HG03108 (cell line): Measurements from ENCODE around the gene CYBB.
"Not testable (repeated sequence)": the region's sequence is repeated elsewhere in the genome, so short reads cannot be mapped to it uniquely, and the experiment has no call there.

Source experiments
- ATAC-seq: cut with Tn5 transposase; IDR thresholded peaks from one replicate; pipeline ENCODE4 v1.9.1; 2021; ENCODE audit warnings: moderate library complexity; ENCODE audit not compliant: unreplicated experiment

CYBB gene

DNA sequence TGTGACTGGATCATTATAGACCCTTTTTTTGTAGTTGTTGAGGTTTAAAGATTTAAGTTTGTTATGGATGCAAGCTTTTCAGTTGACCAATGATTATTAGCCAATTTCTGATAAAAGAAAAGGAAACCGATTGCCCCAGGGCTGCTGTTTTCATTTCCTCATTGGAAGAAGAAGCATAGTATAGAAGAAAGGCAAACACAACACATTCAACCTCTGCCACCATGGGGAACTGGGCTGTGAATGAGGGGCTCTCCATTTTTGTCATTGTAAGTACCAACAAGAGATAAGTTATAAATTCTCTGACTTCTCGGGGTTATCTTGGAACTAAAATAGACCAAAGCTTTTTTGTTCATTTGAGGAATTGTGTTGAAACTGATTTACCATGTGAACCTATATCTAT, at the start of gene CYBB:
TSS of gene CYBB (plus strand) at position 203 of the 400 bp plus-strand sequence. CDS start at position 222, 19 bp downstream.
- ATAC-seq: peak; percentile 32

DNA sequence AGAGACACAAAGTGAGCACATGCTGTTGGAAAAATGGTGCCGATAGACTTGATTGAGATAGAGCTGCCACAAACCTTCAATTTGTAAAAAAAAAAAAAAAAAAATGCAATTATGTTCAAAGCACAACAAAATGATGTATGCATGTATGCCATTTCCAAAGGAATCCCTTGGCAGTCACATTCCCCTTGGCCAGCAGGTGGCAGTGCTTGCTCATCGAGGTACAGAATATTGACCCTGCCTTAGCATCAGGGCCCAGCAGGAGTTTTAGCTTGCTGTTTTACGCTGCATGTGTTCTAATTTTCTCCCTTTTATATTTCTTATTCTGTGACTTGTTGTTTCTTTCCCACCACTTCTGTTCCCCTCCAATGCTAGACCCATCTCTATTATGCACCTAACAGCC, 34.5 kb upstream of the CYBB start:
- ATAC-seq: no peak

DNA sequence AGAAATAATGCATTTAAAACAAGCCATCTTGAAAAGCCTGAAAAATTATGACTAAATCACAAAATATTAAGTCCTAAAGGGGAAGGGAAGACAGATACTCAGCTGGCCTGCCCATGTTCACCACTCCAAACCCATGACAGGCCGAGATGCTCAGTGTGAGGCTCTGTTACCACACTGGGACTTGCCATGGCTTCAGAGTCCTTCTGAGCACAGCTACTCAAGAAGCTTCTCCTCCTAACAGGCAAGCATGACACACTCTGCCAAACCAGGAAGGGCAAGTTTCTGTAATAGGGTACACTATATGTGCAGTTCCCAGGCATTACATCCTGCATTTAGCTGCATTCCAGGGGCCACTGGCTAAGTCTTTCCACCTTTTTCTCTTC, 34.0 kb upstream of the CYBB start:
- peak; percentile 30 for ATAC-seq

DNA sequence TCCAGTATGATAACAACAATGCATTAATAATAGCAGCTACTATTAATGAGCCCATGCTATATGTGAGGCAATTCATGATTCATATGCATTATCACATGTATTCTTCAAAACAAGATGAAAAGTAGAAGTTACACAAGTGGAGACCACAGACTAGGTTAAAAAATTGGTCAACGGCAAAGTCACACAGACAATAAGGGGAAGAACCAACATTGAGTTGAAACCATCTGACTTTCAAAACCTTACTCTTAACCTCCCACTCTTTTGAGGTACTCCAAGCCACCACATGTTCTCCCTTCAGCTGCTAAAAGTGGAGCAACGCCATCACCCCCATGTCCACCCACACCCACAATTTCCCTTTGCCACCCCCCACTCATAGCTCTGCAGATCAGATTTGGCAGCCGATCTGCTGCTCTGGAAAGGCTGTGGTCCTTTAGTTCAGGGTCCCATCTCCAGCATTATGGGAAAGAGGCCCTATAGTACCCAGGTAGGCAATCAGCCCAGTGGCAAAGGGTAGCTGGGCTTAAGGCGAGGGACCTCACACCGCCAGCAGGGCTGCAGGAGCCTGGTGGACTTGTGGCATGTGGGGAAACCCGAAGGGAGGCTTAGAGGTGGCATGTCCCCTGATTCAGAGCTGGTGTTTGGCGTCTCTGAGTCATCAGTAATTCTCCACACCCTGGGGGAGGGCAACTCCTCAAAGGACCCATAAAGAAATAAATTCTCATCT, 33.5 kb upstream of the CYBB start:
- ATAC-seq: peak; percentile 87

DNA sequence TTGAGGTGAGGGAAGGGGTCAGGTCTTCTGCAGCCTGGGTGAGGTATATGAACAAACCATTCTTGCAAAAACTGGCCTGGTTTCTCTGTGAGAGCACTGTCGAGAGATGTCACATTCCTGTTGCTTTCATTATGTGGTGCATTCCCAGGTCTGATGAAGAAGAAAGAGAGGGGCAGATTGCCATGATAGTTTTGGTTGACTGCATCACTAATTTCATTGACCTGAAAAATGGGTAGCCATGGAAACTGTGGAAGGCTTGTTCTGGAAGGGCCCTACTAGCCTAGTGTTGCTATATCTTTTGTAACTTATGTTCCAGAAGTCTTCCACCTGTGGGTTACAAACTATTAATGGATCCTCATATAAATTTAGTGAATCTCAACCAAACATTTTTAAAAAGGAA, 32.9 kb upstream of the CYBB start:
- ATAC-seq: peak; percentile 2

DNA sequence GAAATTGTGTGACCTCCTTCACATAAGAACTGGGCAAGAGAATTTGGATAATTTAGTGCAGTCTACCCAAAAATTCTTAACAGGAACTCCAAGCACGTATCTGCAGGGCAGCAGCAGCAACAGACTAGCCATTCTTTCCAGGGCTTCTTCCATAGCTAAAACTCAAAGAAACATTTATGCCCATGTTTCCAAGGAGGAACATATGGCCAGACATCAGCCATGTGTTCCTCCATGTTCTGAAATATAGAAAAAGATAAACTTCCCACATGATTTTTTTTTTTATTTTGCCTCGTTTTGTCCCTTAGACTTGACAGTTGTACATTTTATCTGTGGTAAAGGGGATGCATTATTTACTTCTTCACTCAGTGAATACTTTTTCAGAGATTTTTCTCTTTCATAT, 27.6 kb upstream of the CYBB start:
- ATAC-seq: no peak

DNA sequence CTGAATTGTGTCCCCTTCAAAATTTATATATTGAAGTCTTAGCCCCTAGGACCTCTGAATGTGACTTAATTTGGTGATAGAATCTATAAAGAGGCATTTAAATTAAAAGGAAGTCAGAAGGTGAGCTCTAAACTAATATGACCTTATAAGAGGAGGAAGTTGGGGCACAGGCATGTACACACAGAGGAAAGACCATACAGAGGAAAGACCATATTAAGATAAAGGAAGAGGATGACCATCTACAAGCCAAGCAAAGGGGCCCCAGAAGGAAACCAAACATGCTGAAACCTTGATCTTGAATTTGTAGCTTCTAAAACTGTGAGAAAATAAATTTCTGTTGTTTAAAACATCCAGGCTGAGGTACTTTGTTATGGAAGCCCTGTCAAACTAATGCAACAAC, 26.9 kb upstream of the CYBB start:
- no peak for ATAC-seq

DNA sequence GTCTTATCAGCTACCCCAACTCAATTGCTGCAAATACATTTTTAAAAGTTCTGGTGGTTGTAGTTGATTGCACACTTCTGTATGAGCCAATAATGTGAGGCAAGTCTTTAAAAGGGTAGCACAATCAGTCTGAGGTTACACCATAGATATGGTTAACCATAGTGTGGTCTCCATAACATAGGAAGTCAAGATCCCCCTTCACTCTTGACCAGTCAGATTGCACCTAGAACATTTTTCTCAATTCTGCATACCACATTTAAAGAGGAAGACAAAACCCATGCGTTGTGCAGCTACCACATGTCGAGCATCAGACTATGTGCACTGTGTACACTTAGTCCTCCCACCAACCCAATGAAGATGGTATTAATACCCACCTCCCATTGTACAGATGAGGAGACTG, 26.5 kb upstream of the CYBB start:
- no peak for ATAC-seq

DNA sequence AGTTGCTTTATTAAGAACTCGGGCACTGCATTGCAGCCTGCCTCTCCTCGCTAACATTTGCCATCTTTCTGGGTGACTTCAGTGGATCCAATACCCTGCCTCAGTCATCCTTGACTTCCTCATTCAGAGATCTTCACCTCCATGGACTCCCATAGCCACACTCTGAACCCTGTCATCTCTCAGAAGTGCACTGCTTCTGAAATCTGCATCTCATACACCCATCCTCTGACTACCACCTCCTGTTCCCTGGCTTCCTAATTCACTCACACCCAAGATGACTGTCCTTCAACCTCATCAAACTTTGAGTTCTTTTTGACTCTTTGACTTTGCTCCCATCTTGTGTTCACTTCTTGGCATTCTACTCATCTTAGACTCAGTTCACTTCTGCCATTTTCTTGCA, 25.3 kb upstream of the CYBB start:
- peak; percentile 7 for ATAC-seq

DNA sequence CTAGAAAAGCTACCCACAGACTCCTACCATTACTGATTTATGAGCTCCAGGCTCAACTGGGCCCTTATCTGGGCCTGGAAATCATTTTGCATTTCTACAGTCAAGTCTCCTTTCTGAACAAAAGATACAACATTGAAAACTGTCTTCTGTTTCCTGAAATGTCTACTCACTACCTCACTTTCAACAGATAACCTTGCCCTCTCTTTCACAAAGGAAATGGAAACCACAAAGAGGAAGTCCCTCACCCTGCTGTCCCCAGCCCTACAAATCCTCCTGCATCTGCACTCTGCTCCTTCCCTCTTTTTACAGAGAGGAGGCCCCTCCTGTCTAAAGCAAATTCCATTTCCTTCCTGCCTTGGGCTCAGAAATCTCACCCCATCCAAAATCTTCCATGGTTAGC, 24.8 kb upstream of the CYBB start:
- ATAC-seq: peak; percentile 94

DNA sequence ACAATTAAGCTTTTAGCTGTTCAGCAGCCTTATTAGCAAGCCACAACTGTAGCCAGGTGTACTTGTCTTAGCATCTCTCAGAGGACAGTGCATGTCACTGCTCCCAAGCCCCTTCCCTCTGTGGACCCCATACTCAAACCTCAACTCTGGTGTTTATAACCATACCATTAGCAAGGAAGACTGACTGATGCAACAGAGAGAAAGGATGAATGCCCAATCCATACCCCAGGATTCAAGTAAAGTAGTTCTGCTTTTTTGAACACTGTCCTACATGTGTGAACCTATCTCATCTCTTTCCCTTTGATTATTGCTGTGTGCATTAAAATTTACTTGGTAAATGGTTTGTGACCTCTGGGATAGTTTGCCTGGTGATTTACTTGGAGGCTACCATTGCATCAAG, 22.8 kb upstream of the CYBB start:
- ATAC-seq: no peak

DNA sequence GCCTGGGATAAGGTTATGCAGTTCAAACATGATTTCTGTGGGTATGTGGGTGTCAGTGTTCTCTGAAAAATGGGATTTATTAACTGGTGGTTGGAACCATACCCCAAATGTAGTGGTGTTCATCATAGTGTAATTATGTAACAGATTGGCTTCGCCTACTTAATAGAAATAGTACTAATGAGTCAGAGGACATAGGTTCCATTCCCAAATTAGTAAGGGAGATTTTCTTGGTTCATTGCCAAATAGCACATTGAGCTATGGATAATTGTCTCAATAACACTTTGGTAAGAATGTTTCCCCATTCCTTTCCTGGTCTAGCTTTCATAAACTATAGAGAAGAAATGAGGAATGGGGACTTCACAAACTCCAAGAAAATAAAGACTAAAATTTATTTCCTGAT, 20.5 kb upstream of the CYBB start:
- no peak for ATAC-seq

DNA sequence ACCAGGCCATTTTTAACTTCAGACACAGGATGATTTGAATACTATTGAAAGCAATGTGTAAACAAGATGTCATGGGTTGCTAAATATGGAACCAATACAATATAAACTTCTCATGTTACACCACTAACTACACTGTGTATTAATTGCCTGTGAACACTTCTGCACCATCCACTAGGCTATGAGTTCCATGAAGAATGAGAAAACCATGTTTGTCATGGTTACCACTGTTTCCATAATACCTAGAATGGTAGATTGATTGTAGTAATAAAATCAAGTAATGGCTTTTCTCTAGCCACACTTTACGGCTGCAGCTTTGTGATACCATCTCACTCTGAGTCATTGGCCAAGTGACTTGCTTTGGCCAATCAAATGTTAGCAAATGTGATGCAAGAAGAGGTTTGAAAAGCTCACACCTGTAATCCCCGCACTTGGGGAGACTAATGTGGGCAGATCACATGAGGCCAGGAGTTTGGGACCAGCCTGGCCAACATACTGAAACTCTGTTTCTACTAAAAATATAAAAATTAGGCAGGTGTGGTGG, 19.9 kb upstream of the CYBB start:
- ATAC-seq: no peak

DNA sequence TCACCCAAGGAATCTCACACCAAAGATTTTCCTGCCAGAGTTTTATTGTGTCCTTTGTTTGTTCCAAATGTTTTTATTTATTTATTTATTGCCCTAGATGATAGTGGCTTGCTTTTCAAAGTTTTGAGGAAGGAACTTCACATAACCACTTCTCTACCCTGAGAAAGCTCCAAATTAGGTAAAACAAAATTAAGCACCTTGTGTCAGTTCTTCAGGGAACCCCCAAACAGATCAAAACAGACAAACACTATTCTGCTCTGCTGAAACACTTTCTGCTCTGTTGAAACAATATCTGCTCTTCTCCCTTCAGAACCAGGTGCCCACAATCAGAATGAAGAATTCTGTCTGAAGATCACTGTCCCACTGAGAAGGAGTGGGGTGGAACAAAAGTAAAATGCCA, 16.5 kb upstream of the CYBB start:
- no peak for ATAC-seq

DNA sequence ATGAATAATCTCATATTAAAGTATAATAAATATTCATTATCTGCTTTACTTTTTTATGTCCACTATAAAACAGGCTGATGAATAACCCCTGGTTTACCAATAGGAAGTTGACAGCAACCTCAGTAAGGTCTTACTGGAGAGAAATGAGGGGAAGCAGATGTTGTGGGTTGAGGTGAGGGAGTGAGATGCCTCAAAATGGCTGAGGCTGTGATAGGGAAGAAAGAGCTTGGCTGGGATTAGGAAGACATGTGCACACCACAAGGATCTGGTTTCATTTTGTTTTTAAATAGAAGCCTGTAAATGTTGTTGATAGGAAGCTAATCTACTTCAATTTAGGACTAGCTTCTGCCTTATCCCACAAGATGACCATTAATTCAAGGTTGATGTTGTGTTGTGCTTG, 14.4 kb upstream of the CYBB start:
- ATAC-seq: no peak

DNA sequence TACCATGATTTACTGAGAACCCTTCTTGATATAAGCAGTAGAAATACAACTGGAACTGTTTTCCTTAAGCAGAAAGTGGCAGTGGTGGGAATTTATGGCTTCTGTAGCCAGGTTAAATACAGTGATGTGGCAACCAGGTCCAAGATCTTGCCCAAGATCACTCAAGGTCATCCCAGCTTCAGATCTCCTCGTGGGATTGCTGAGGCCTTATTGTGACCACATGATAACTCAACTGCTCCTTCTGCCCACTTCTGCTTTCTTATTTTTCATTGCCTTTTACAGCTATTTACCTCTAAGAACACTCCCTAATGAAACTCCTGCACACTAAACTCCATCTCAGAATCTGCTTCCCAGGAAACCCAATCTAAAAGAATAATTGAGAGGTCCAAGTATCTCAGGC, 12.4 kb upstream of the CYBB start:
- no peak for ATAC-seq

DNA sequence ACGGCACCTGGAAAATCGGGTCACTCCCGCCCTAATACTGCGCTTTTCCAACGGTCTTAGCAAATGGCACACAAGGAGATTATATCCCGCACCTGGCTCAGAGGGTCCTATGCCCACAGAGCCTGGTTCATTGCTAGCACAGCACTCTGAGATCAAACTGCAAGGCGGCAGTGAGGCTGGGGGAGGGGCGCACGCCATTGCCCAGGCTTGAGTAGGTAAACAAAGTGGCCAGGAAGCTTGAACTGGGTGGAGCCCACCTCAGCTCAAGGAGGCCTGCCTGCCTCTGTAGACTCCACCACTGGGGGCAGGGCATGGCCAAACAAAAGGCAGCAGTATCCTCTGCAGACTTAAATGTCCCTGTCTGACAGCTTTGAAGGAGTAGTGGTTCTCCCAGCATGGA, 11.0 kb upstream of the CYBB start:
- not testable (repeated sequence) for ATAC-seq

DNA sequence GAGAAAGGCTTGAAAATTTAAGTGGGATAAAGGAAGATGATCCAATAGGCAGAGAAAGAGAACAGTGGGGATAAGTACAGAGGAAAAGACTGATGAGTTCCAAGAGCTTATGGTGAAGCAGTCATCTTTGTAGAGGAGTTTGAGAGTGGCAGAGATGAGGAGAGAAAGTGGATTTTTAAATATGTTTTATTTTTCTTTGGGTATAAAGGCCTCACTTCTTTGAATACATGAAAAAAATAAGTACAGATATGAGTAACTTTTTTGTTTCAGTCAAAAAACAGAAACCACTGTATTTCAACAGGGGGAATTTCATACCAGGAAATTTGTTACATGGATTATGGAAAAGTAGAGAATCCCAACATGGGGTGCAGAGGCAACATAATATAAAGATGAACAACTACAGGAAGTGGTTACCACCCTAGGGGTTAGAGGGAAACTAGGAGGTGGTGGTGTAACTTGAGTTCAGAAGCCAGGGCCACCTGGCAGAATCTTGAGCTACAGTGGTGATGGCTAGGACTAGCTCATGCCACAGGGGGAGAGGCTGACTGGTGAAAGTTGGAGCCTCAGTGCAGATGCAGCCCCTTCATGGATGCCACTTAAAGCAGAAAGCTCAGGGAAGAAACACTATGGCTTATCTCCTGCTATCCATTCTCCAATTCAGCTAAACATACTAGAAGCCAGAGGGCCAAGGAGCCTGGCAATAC, 3.4 kb upstream of the CYBB start:
- ATAC-seq: peak; percentile 74

DNA sequence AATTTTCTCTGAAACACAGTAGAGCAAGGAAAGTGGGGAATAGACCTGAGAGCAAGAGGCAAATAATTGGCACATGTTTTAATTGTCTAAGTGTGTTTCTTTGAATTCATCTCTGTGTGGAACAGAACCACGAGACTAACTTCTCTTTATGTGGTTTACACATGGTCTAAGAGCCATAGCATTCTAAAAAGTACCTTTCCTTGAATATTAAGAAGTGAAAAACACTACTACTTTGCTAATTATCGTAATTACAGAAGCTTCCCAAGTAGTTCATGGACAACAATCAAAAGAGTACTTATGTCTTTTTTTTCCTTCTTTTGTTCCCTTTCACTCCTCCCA, 2.9 kb upstream of the CYBB start:
- ATAC-seq: no peak

DNA sequence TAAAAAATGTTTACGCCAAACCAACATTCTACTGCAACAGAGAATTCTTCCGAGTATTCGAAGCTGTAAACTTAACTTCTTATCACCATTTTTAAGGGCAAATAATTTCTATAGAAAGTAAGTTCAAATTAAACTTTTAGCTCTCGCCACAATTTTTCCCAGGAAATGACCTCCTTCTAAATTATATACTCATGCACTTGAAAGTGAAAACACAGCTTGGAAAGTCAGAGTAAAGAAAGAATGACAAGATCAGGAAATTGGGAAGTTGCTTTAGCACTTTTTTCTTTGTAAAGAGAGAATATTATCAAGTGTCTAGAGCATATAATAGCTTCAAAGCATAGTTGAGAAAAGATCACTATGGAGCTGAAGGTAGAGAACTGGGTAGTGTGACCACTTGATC, 1.2 kb downstream of the CYBB start:
- ATAC-seq: no peak

DNA sequence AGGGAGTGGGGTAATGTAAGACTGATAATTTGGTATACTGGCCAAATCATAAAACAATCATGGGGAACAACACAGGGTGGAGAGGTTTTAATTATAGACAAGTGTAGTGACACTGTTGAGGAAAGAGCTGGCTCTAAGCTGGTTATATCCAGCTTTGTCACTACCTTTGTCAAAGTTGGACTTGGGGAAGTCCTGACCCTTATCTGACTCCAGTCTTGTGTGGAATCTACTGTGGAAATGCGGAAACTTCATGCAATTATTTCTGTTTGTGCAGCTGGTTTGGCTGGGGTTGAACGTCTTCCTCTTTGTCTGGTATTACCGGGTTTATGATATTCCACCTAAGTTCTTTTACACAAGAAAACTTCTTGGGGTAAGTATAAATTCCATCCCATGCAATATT, 2.0 kb downstream of the CYBB start:
- no peak for ATAC-seq

DNA sequence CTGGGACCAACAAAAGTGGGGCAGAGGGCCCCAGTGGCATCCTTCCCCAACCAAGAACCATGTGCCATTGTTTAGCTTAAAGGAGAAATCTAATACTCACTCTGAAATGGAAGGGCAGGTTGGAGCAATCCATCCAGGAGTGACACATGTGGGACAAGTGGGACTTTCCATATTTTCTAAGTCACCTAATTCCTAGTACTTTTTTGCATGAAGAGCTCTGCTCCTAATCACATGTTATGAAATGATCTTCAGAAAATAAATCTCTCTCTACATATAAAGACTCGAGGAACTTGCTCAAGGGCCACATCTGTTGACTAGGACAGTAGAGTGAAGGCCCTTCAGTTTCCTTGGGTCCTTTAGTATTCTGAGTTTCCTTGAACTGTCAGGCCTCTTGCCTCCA, 2.5 kb downstream of the CYBB start:
- ATAC-seq: no peak

DNA sequence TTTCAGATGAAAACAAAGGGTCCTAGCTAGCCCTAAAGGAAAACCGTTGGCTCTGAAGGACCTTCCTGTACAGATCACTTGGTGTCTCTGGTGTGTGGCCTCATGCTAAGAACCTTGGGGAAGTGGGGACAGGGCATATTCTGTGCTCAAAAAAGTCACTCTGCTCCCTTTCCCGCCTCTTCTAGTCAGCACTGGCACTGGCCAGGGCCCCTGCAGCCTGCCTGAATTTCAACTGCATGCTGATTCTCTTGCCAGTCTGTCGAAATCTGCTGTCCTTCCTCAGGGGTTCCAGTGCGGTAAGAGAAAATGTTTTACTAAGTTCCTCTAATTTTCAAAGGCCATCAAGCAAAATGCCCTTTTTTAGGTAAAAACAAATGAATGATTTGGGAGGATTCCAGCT, 3.4 kb downstream of the CYBB start:
- ATAC-seq: no peak
